NCI-H2171 (cell line): ENCODE results near the gene C3orf20.

Experiments used
- DNase-seq: peaks from one replicate; lab custom pipeline; 2025; lab: John Stamatoyannopoulos, UW

The C3orf20 gene

GRCh38 chr3:14775011-14775410 lies 100.1 kb downstream of the C3orf20 start:
- DNase-seq, result no peak

- no peak for DNase-seq
These were observed 100.6 kb downstream of the C3orf20 start for GRCh38 chr3:14775563-14775962.

DNA sequence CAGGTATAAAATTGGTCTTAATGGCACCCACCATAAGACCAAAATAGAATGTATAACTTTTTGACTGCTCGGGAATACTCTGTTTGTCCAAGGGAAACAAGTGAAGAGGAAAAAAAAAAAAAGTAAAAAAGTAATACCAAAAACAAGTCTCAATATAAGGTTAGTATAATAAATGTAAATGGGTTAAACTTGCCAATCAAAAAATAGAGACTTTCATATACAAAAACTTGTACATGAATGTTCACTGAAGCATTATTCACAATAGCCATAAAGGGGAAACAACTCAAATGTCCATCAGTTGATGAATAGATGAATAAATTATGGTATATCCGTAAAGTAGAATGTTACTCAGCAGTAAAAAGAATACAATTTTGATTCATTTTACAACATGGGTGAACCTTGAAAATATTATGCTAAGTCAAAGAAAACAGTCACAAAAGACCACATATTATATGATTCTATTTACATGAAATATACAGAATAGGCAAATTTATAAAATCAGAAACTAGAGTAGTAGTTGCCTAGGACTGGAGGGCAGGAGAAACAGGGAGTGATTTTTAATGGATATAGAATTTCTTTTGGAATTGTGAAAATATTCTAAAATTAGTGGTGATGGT lies 104.2 kb downstream of the C3orf20 start:
- DNase-seq, result no peak

GRCh38 chr3:14780927-14781507 lies 106.1 kb downstream of the C3orf20 start:
- DNase-seq, result no peak

GRCh38 chr3:14783480-14784086 lies 108.6 kb downstream of the C3orf20 start:
- no peak for DNase-seq

GRCh38 chr3:14784087-14784681 lies 109.2 kb downstream of the C3orf20 start:
- no peak for DNase-seq

DNA sequence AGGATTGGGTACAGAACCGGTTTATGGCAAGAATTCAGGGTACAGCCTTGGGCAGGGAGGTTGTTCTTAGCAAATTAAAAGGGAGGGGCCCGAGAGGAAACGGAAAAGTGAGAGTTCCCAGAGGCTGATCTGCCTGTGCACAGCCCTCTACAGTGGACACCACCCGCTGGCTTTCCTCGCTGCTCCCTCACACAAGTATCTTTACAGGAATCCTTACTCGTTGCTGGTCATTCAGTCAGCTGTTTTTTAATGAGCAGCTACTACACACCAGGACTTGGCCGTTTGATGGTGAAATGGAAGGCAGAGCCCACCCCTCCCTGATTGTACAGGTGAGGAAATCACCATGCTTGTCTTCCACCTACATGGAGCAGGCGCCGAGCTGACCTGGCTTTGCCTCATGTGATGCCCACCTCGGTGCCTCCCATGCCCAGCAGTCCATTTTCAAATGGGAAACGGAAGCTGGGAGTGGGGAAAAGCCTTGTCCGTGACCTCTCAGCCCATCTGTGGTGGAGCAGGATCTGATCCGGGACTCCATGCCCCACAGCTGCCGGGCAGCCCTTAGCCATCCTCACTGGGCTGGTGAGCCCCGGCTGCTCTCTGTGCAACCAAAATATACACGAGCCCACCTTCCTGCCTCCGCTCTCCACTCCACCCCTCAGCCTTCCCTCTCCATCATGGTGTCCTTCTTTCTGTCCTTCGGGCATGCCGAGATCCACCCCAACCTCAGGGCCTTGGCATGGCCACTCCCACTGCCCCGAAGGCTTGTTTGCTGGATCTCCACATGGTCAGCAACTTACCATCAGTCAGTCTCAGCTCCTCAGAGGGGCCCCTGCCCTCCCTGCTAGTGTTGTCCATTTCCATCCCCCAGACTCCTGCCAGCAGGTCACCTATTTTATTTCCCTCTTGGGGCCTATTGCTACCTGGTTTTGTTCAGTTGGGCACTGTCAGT lies 110.5 kb downstream of the C3orf20 start:
- DNase-seq, result no peak

GRCh38 chr3:14786369-14786768 lies 111.4 kb downstream of the C3orf20 start:
- no peak for DNase-seq

- DNase-seq, result no peak
These were observed 112.7 kb downstream of the C3orf20 start for GRCh38 chr3:14787630-14788029.

- no peak for DNase-seq
These were observed 113.7 kb downstream of the C3orf20 start for GRCh38 chr3:14788644-14789043.

- DNase-seq, result no peak
These were observed 114.3 kb downstream of the C3orf20 start for GRCh38 chr3:14789221-14789620.

DNA sequence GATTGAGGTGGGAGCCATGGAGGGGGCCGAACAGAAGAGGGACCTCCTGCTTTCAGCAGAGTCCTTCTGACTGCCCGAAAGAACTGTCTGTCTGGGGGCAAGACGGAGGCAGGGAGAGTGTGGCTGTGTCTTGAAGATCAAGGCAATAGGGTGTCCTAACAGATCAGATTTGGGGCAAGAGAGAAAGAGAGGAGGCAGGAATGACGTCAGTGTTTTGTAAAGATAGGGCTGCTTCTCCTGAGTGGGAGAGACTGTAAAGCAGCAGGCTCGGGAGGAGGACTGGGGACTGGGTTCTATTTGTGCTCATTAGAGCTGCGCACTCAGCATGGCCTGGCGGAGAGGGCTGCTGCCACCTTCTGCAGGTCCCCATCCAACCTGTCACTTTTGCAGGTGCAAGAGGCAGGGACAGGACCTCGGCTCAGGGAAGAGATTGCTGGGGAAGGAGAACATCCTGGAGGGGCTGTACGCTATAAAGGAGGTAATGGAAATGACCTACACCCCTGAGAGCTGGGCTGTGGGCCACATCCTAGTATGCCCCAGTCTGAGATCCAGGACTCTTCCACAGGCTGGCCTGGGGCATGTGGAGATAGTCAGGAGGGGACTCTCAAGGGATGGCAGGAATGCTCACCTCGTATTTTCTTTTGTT lies 114.8 kb downstream of the C3orf20 start:
- DNase-seq, result no peak

DNA sequence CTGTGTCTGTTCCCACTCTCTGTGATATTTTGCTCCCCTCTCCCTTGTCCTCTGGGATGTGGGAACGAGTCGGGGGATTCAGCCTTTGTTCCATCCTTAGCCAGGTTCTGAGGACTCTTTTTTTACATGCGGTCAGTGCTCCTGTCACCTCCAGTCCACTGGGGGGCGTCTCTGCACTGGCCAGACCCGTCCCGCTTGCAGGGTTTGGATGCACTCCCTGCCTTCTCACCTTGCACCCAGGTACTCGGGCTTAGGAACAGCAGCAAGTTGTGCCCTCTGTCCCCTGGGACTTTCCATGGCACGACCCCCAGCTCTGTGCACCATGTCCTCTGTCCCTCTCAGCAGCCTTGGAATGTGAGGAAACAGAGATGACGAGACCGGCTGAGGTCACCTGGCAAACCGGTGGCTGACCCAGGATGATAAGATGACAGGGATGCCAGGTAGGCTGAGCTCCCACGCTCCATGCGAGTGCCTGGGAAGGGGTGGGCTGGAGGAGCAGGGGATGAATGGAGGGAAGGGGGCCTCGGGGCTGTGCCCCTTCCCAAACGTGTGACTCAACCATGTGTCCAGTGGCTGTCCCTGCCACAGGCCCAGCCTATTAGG lies 116.5 kb downstream of the C3orf20 start:
- no peak for DNase-seq

DNA sequence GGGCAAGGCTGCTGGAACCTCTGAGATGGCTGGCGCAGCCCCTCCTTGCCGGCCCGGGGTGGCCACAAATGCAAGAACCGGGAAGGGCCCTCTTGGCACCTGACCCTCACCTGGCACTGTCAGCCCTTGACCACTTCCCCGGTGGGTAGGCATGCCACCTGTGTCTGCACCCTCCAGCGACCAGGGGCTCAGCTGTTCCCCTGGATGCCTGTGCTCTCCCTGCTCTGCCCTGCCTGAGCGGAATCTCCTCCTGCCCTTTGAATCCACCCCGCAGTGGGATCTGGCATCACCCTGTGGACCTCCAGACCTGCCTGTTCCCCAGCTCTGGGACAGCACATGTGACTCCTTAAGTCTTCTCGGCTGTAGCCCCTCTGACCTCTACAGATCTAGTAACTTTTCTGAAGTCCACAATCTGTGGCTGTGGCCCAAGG lies 117.8 kb downstream of the C3orf20 start:
- DNase-seq, result no peak

DNA sequence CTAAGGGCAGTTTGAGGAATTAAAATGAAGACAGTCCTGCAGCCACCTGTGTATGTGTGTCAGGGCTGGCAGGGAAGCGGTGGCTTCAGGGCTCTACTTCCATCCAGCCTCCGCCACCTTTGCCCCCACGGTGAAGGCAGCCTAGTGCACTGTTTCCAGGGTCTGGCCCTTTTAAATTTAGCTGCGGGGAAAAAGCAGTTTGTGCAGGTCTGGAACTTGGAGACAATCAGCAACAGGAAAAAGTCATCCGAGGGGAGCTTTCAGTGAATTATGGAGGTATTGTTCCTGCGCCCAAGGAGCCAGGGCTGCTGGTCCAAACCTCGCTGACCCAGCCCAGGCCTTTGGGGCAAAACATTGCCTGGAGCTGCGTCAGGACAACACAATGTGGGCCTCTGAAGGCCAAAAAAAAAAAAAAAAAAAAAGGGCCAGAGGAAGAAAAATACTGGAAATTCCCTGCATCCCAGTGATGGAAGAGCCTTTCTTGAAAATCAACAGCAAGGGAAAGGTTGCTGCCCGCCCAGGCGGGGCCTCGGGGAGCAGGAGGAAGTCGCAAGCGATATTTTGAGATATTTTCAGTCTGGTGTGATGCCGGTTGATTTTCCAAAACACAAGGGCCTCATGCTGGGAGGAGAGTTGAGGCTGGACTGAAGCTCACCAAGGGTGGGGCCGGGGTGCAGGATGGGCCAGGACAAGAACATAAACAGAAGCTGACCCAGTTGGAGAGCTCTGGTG lies 118.4 kb downstream of the C3orf20 start:
- DNase-seq, result no peak

DNA sequence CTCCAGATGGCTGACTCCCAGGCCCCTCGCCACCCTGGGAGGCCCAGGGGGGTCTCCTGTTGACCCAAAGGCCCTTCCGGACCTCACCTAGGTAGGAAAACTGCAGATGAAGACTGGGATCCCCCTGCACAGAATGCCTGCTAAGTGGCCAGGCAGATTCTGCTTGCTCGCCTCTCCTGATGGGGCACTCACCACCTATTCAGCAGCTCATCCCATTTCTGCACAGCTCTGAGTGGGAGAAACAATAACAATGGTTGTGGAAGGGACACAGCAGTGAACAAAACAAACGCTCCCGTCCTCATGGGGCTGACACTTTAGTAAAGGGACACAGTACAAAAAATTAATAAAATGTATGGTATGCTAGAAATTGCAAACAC lies 118.9 kb downstream of the C3orf20 start:
- DNase-seq, result no peak

- no peak for DNase-seq
These were observed 119.5 kb downstream of the C3orf20 start for GRCh38 chr3:14794435-14794834.

GRCh38 chr3:14795996-14796395 lies 121.1 kb downstream of the C3orf20 start:
- no peak for DNase-seq

DNA sequence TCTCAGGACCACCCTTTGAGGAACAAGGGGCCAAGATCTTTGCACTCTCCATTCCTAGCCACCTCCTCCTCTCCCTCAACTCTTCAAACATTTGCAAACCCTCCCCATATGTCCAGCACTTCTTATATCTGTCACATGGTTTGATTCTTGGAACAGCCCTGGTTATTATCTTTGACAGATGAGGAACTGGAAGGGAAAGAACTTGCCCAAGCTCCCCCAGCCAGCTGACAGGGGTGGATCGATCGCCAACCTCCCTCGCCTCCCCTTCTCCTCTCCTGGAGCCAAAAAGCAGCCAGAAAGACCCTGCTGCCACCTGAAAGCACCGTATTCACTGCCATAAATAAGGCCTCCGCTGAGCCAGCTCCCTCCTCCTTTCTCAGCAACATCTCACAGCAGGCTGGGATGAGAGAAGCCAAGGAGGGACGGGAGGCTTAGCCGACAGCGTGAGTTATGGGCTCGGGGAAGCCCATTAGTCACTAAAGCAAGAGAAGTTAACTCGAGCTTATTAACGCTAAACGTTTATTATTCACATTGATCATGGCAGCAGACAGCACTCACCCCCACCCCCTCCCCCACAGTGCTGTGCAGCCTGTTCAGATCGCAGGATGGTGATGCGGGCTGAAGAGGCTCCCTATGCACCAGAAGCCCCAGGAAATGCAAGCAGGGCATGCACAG lies 121.6 kb downstream of the C3orf20 start:
- DNase-seq, result no peak

GRCh38 chr3:14797731-14798130 lies 122.8 kb downstream of the C3orf20 start:
- DNase-seq, result no peak
